Glutamatergic neuron (in vitro differentiated cells): Measurements from ENCODE around the gene FGF12. TPM values are rescaled to one million over a fixed set of nuclear protein-coding genes. Genes with fewer than 3 reads are reported as not detected.

ENCODE experiments used
- DNase-seq: peaks from one replicate; pipeline ENCODE4 v3.0.0; 2022
- H3K27ac Mint-ChIP-seq: one replicate; pipeline ENCODE4 v1.8.0; 2020; ENCODE audit warnings: mild to moderate bottlenecking, mixed read lengths, inconsistent platforms; ENCODE audit not compliant: unreplicated experiment
- H3K27me3 Mint-ChIP-seq: one replicate; pipeline ENCODE4 v1.8.0; 2020; ENCODE audit warnings: mild to moderate bottlenecking, moderate library complexity, mixed read lengths, inconsistent platforms; ENCODE audit not compliant: unreplicated experiment
- H3K36me3 Mint-ChIP-seq: one replicate; pipeline ENCODE4 v1.8.0; 2020; ENCODE audit warnings: mild to moderate bottlenecking, mixed read lengths, inconsistent platforms; ENCODE audit not compliant: unreplicated experiment
- H3K4me1 Mint-ChIP-seq: one replicate; pipeline ENCODE4 v1.8.0; 2020; ENCODE audit warnings: mild to moderate bottlenecking, low read depth, mixed read lengths, inconsistent platforms; ENCODE audit not compliant: unreplicated experiment
- H3K4me3 Mint-ChIP-seq: one replicate; pipeline ENCODE4 v1.8.0; 2020; ENCODE audit warnings: mild to moderate bottlenecking, mixed read lengths, inconsistent platforms; ENCODE audit not compliant: unreplicated experiment
- H3K9me3 Mint-ChIP-seq: one replicate; pipeline ENCODE4 v1.8.0; 2020; ENCODE audit warnings: mild to moderate bottlenecking, moderate library complexity, mixed read lengths, inconsistent platforms; ENCODE audit not compliant: unreplicated experiment
- total RNA-seq: library from RNA; stranded (reverse); fragmentation: NEBNext Ultra II Directional; extraction: Animal tissue kit (Norgen Biotek cat#: 25700); gene quantifications from one replicate; pipeline ENCODE4 v1.2.1, GENCODE V29; 2021; ENCODE audit not compliant: unreplicated experiment
- TF ChIP-seq, protein P1 (sequence below): fragments of 200-600 bp; sonication (generic); IDR thresholded peaks from one replicate; pipeline ENCODE4 v1.5.0; 2021; ENCODE audit not compliant: partially characterized antibody, unreplicated experiment

FGF12 gene
- total RNA-seq, 1 donor from 2014 or later: 33.1 TPM

DNA sequence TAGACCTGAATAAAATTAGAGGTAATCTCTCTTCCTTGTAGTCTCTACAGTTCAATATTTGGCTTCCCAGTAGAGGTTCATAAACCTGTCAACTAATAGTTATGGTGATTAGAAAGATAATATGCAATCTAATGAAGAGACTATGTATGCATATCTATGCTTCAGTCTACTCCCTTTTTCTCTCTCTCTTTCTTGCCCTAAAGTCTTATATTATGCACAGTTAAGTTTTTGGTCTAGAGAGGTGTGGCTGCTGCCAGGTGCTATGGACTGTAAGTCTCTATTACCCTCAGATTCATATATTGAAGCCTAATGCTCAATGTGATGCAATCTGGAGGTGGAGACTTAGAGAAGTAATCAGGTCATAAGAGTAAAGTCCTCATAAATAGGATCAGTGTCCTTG lies 413.7 kb downstream of the FGF12 start:
- H3K4me3 Mint-ChIP-seq: no peak overlapping the region
- H3K27me3 Mint-ChIP-seq: no peaks in the 10 kb centered on the region
- H3K9me3 Mint-ChIP-seq: no peaks in the 10 kb centered on the region
- H3K27ac Mint-ChIP-seq: no peak overlapping the region
- no peaks in the 10 kb centered on the region for H3K4me1 Mint-ChIP-seq
- TF ChIP-seq, protein P1, sequence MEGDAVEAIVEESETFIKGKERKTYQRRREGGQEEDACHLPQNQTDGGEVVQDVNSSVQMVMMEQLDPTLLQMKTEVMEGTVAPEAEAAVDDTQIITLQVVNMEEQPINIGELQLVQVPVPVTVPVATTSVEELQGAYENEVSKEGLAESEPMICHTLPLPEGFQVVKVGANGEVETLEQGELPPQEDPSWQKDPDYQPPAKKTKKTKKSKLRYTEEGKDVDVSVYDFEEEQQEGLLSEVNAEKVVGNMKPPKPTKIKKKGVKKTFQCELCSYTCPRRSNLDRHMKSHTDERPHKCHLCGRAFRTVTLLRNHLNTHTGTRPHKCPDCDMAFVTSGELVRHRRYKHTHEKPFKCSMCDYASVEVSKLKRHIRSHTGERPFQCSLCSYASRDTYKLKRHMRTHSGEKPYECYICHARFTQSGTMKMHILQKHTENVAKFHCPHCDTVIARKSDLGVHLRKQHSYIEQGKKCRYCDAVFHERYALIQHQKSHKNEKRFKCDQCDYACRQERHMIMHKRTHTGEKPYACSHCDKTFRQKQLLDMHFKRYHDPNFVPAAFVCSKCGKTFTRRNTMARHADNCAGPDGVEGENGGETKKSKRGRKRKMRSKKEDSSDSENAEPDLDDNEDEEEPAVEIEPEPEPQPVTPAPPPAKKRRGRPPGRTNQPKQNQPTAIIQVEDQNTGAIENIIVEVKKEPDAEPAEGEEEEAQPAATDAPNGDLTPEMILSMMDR: no peak
- DNase-seq: no peak
- H3K36me3 Mint-ChIP-seq: no peaks in the 10 kb centered on the region

DNA sequence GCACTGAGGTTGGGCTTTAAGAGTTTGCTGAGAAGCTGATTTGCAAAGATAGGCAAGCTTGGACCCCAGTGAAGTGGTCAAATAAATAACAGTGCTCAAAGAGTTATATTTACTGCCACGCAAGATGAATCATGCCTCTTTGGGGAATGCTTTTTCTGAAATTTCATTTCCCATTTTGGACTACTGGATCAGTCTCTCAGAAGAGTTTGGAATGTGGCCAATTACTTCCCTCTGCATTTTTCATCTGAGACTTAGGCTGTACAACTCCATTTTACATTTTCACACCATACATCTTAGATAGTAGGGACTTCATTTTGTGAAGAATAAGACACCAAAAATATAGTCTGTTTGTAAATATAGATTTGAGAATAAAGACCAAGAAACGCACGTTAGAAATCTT lies 419.7 kb downstream of the FGF12 start:
- Mint-ChIP-seq H3K36me3 (no peaks in the 10 kb centered on the region), H3K4me3 (no peak overlapping the region), H3K9me3 (no peaks in the 10 kb centered on the region), H3K27me3 (no peaks in the 10 kb centered on the region), H3K4me1 (peaks cover 12% of the 10 kb centered on the region), H3K27ac (no peak overlapping the region)
- no peak for DNase-seq
- TF ChIP-seq, protein P1: no peak

DNA sequence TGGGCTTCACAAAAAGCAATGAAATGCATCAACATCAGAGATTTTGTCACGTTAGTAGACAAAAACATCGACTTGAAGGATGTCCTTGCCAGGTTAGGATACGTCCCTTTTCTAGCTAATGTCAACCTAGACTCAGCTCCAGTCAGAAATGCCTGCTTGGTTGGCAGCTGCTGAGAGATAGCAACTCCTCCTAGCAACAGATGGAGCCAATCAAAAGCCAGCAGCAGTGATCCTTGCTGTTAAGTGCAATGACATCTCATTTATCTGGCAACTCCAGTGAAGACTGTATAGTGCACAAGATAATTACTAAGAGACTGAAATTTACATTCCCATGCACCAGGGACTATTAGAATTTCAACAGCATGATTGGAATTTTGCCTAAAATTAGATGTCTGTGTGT lies 424.1 kb downstream of the FGF12 start:
- Mint-ChIP-seq H3K27ac (peak overlapping the region; percentile 49), H3K9me3 (peaks cover 2% of the 10 kb centered on the region), H3K36me3 (no peaks in the 10 kb centered on the region), H3K4me3 (no peak overlapping the region), H3K4me1 (peaks cover 14% of the 10 kb centered on the region), H3K27me3 (peaks cover 2% of the 10 kb centered on the region)
- peak; percentile 45 for DNase-seq
- TF ChIP-seq, protein P1: no peak

DNA sequence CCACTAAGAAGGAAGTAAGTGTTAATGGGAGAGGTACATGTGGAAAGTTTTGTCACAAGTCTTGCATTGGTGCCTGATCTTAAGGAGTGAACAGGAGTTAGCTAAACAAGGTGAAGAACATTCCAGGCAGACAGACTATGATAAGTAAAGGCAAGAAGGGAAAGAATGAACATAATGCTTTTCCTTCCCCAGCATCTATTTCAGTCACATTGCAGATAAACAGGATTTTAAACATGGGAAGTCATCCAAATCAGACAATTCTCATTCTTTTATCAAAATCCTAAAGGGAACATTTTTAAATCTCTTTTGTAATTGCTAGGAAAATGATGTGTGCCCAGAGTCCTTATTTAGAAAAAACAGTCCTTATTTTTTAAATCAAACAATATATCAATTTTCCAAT lies 424.6 kb downstream of the FGF12 start:
- Mint-ChIP-seq H3K9me3 (peaks cover 2% of the 10 kb centered on the region), H3K27me3 (peaks cover 2% of the 10 kb centered on the region), H3K4me1 (peaks cover 14% of the 10 kb centered on the region), H3K36me3 (no peaks in the 10 kb centered on the region), H3K4me3 (no peak overlapping the region), H3K27ac (no peak overlapping the region)
- no peak for DNase-seq
- TF ChIP-seq, protein P1: no peak

DNA sequence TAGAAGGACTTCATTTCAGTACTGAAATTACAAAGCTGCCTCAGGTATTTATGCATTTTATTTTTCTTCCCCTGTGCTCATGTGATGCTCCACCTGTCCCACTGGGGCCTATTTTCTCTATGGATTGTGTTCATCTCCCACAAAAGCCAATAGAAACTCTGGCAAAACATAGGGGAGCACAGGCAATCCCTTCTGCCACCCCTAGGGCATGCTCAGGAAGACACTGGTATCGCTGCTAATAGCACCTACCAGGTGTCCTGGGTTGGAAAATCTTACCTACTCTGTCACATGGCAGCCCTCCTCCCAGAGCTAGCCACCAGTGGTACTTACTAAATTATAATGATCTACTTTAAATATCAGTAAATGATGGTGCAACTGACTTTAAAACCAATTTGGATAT lies 427.4 kb downstream of the FGF12 start:
- no peaks in the 10 kb centered on the region for H3K36me3 Mint-ChIP-seq
- peaks cover 14% of the 10 kb centered on the region for H3K4me1 Mint-ChIP-seq
- TF ChIP-seq, protein P1: no peak
- no peak for DNase-seq
- H3K9me3 Mint-ChIP-seq: peaks cover 2% of the 10 kb centered on the region
- H3K27ac Mint-ChIP-seq: no peak overlapping the region
- no peak overlapping the region for H3K4me3 Mint-ChIP-seq
- peaks cover 2% of the 10 kb centered on the region for H3K27me3 Mint-ChIP-seq
